Fibroblast of pulmonary artery (primary cell): ENCODE data around the gene EIF6.
"Not testable (repeated sequence)": the region's sequence is repeated elsewhere in the genome, so short reads cannot be mapped to it uniquely, and the experiment has no call there.

Source experiments
- DNase-seq: peaks from one replicate; pipeline ENCODE4 v3.0.0-alpha.2; 2010; ENCODE audit warnings: low read depth
- H3K4me3 ChIP-seq: replicated peaks from 2 replicates; pipeline ENCODE4 v1.5.1; 2011; ENCODE audit warnings: low read depth, mild to moderate bottlenecking, control low read depth, low read length, moderate library complexity
- TF ChIP-seq, protein P1 (sequence below): IDR thresholded peaks from 2 replicates; pipeline ENCODE4 v1.5.1; 2011; ENCODE audit warnings: mild to moderate bottlenecking, control low read depth, low read length, inconsistent platforms; ENCODE audit errors: missing control alignments

The EIF6 gene

DNA sequence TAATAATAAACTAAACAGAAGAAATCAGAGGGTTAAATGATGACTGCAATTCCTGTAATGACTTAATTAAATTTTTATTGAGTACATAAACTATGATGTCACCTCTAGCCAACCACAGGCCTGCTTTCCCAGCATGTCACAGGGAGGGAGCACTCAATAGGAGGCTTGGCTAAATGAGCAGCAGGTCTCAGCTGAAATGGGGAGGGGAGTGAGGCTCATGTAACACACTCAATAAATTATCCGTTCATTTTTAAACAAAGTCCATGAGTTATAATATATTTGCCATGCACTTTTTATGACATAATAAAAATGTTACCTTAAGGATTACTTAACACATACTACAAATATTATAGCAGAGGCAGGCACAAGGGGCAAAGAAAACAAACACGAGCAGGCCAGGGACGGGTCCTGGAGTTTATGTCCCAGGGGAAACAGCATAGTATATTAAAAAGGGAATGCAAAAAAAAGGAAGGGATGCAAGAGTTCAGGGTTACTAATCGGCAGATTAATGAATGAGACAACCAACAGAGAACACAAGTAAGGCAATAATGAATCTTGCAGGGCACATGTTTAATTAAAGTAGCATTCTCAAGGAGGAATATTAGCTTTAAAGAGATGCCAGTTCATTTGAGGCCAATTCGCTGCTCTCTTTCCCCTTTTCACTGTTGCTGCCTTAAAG is 34.8 kb upstream of the EIF6 start:
- H3K4me3 ChIP-seq = no peak overlapping the region
- TF ChIP-seq, protein P1, sequence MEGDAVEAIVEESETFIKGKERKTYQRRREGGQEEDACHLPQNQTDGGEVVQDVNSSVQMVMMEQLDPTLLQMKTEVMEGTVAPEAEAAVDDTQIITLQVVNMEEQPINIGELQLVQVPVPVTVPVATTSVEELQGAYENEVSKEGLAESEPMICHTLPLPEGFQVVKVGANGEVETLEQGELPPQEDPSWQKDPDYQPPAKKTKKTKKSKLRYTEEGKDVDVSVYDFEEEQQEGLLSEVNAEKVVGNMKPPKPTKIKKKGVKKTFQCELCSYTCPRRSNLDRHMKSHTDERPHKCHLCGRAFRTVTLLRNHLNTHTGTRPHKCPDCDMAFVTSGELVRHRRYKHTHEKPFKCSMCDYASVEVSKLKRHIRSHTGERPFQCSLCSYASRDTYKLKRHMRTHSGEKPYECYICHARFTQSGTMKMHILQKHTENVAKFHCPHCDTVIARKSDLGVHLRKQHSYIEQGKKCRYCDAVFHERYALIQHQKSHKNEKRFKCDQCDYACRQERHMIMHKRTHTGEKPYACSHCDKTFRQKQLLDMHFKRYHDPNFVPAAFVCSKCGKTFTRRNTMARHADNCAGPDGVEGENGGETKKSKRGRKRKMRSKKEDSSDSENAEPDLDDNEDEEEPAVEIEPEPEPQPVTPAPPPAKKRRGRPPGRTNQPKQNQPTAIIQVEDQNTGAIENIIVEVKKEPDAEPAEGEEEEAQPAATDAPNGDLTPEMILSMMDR = no peak
- DNase-seq = no peak

DNA sequence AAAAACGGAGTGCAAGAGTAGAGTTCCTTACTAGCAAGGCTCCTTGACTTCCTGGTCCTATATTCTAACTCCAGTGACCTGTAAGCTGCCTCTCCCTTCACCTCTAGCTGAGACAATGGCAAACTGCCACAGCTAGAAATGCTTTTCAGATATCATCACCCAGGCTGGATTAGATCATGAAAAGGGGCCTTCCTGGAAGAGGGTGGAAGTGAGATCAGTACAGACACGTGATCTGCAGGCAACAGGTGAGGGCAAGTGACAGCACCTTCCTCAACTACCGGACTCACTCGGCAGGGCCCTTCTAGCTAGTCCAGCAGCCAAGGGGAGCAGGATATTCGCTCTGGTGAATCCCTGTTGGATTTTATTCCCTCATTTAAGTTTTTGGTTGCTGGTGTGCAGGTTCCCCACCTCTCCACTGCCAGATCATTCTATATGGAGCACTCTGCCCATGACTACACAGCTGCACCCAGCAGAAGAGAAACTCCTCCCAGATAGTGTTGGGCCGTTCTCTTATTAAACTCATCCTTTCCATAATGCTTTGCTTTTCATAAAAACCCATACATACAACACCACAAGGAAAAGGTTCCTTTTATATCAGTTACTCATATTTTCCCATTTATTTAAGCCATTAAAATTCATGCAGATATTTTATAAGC is 34.1 kb upstream of the EIF6 start:
- TF ChIP-seq, protein P1 = no peak
- no peak overlapping the region for H3K4me3 ChIP-seq
- DNase-seq = peak; percentile 71

DNA sequence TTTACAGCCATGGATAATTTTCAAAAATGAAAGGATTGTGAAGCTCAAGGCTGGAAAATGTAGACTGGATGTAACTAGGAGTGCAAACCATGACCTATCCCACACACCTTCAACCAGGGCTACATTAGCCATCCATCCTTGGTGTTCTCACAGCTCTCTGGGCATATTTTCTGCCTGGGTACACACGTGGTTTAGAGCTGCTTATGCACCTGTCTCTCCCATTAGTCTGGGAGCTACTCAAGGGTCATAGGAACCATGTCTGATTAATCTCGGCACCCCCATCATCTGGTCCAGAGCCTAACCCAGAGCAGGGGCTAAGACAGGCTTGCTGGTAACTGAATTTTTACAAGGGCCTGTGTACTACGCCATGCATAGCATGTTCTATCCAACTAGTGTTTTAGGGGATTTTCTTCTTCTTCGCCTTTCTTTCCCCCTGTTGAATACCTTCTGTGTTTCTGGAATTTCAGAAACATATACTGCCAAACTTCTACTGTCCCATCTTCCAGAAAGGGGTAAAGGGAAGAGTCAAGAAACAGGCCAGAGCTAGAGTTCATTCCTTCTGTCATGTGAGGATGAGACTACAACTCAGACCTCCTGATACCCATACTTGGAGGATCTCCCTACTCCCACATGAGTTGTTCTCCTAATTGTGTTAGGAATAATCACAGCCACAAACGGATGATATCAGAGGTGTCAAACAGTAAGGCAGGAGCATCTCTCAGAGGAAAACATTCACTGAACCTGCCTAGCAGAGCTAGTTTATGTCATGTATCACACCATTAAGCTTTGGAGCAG is 33.0 kb upstream of the EIF6 start:
- TF ChIP-seq, protein P1 = no peak
- no peak overlapping the region for H3K4me3 ChIP-seq
- no peak for DNase-seq

DNA sequence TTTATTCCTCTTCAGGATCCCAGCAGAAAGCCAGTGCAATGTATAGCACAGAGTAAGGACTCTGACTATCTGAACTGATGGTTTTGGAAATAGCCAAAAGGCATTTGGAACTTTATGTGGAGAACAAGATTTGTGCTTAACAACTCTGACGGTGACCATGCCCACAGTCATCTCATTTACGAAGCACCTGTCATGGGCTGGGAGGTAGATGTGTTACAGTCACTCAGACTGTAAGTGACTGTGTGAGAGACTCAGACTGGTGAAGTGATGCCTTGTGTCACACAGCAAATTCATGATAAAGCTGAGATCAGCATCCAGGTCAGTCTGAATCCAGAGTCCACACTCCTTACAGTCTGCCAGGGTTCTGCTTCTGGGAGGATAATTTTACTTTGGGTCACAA is 31.5 kb upstream of the EIF6 start:
- no peak overlapping the region for H3K4me3 ChIP-seq
- DNase-seq = no peak
- TF ChIP-seq, protein P1 = no peak

DNA sequence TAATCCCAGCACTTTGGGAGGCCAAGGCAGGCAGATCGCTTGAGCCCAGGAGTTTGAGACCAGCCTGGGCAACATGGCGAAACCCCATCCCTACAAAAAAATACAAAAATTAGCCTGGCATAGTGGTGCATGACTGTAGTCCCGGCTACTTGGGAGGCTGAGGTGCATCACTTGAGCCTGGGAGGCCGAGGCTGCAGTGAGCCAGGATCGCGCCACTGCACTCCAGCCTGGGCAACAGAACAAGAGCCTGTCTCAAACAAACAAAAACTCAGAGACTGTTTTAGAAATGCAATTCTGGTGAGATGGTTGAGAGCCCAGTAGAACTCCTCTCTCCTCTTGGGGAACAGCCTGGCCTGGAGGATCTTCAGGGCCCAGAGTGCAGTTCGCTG is 31.1 kb upstream of the EIF6 start:
- H3K4me3 ChIP-seq, DNase-seq: not testable (repeated sequence)

DNA sequence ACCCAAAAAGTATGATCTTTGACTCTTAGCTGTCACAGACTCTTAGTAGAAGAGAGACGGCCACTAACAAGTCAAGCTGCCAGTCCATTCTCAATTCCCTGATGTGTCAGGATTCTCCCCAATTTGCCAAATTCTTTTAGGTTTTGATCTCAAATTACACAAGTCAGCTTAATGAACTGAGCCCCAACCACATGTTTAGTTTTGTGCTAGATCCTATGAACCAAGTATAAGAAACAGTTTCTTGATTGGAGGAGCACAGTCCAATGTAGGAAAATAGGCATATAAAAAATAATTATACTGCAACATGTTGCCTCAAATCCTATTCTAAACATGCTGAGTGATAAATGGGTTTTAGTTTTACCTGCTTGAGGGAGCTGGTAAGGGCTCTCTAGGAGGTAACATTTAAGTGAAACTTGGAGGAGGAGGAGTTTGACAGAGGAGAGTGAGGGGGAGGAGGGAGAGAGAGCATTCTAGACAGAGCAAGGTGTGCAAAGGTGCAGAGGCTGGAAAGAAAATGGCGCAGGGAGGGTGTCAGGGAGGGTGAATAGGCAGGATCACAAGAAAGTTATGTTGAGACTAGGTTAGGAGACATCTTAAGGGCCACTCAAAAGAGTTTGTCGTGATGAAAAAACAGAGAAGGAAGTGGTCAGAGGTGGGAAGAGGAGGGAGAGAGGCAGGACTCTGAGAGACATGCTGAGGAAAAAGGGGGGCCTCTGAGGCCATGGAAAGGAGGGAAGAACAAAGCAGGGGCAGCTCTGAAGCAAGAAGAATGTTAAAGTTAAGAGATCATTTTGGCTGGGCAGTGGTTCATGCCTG is 30.5 kb upstream of the EIF6 start:
- no peak for DNase-seq
- TF ChIP-seq, protein P1 = no peak
- no peak overlapping the region for H3K4me3 ChIP-seq

DNA sequence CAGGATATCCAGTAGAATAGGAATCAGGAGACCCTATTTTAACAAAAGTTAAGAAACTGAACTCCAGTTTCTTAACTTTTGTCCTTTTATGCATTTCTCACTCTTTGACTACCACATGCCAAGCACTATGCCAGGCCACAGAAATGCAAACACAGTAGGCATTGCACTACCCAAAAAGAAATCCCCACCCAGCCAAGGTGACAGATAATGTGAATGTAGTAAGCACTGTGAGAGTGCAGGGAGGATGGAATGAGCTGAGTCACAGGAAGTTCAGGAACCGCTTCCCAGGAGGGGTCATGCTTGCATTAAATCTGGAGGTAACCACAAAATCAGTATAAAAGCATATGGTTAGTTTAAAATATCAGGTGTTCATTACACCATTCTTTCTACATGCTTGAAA is 27.7 kb upstream of the EIF6 start:
- H3K4me3 ChIP-seq = no peak overlapping the region
- TF ChIP-seq, protein P1 = no peak
- DNase-seq = peak; percentile 81
